IPS DF 6.9 (cell line): ENCODE data around the gene MIPOL1.
"Not testable (repeated sequence)": the region's sequence is repeated elsewhere in the genome, so short reads cannot be mapped to it uniquely, and the experiment has no call there.

Experiments used
- DNase-seq: peaks from one replicate; pipeline ENCODE4 v3.0.0-alpha.2; 2013; ENCODE audit warnings: low read depth, low spot score
- H3K27ac ChIP-seq: one replicate; pipeline ENCODE4 v1.5.1; 2013; ENCODE audit warnings: low read length, control low read depth
- H3K27me3 ChIP-seq: 2 replicates; pipeline ENCODE4 v1.6.1; 2013; ENCODE audit warnings: mild to moderate bottlenecking, low read length; ENCODE audit not compliant: control insufficient read depth, insufficient read depth
- H3K36me3 ChIP-seq: 2 replicates; pipeline ENCODE4 v1.6.1; 2013; ENCODE audit warnings: low read length; ENCODE audit not compliant: control insufficient read depth, insufficient read depth
- H3K4me1 ChIP-seq: 2 replicates; pipeline ENCODE4 v1.6.1; 2013; ENCODE audit warnings: low read length; ENCODE audit not compliant: control insufficient read depth, insufficient read depth
- H3K4me3 ChIP-seq: 2 replicates; pipeline ENCODE4 v1.5.1; 2013; ENCODE audit warnings: mild to moderate bottlenecking, low read length
- H3K9me3 ChIP-seq: 2 replicates; pipeline ENCODE4 v1.6.1; 2013; ENCODE audit warnings: low read length, inconsistent platforms; ENCODE audit not compliant: control insufficient read depth, insufficient read depth
- WGBS: extraction: QIAGEN DNeasy Blood & Tissue Kit; methylation state at CpG from one replicate; pipeline ENCODE4 v1.1.7; 2013; ENCODE audit warnings: mixed read lengths, missing lambda C conversion rate; ENCODE audit not compliant: insufficient read length, insufficient coverage; 5-methylcytosine and 5-hydroxymethylcytosine counted together

Gene MIPOL1

GRCh38 chr14:37170993-37171392 lies 26.7 kb upstream of the MIPOL1 start:
- no peak for DNase-seq
- WGBS = no CpG with 5 or more reads among the region's 10 CpGs
- Histone ChIP-seq H3K4me3 (no peak overlapping the region), H3K4me1 (peaks cover 4% of the 10 kb centered on the region; the same call in 1 of the 2 replicates), H3K27ac (no peak overlapping the region), H3K9me3 (no peaks in the 10 kb centered on the region), H3K27me3 (no peaks in the 10 kb centered on the region), H3K36me3 (no peaks in the 10 kb centered on the region)

- Histone ChIP-seq H3K27me3 (no peaks in the 10 kb centered on the region), H3K4me3 (peak overlapping the region; percentile 49; the same call in 1 of the 2 replicates), H3K27ac (no peak overlapping the region), H3K9me3 (no peaks in the 10 kb centered on the region), H3K36me3 (no peaks in the 10 kb centered on the region), H3K4me1 (peaks cover 4% of the 10 kb centered on the region; the same call in 1 of the 2 replicates)
- DNase-seq = no peak
- no CpG with 5 or more reads among the region's 6 CpGs for WGBS
These were observed 26.1 kb upstream of the MIPOL1 start for GRCh38 chr14:37171678-37172023.

- H3K9me3 ChIP-seq = no peaks in the 10 kb centered on the region
- H3K27ac ChIP-seq = no peak within 1 kb of the TSS
- WGBS = no CpG with 5 or more reads among the region's 66 CpGs
- peak within 1 kb of the TSS; percentile 49; the same call in 1 of the 2 replicates for H3K4me3 ChIP-seq
- H3K4me1 ChIP-seq = peaks cover 4% of the 10 kb centered on the region; the same call in 1 of the 2 replicates
- no peaks in the 10 kb centered on the region for H3K27me3 ChIP-seq
- no peaks in the 10 kb centered on the region for H3K36me3 ChIP-seq
- no peak for DNase-seq
These were observed 25.5 kb upstream of the MIPOL1 start, which contains the start of gene SLC25A21 for GRCh38 chr14:37172024-37172869. Gene SLC25A21, minus strand, starts transcription at chr14:37172606.

- H3K27me3 ChIP-seq = no peaks in the 10 kb centered on the region
- H3K4me3 ChIP-seq = peak overlapping the region; percentile 14; the same call in 1 of the 2 replicates
- no peak for DNase-seq
- no peak overlapping the region for H3K27ac ChIP-seq
- WGBS = no CpG with 5 or more reads among the region's 5 CpGs
- H3K36me3 ChIP-seq = no peaks in the 10 kb centered on the region
- peaks cover 4% of the 10 kb centered on the region; the same call in 1 of the 2 replicates for H3K4me1 ChIP-seq
- no peaks in the 10 kb centered on the region for H3K9me3 ChIP-seq
These were observed 24.7 kb upstream of the MIPOL1 start for GRCh38 chr14:37172936-37173614.

- no peak overlapping the region for H3K27ac ChIP-seq
- no peaks in the 10 kb centered on the region for H3K27me3 ChIP-seq
- no peaks in the 10 kb centered on the region for H3K9me3 ChIP-seq
- WGBS = no CpG with 5 or more reads among the region's 4 CpGs
- H3K4me1 ChIP-seq = no peaks in the 10 kb centered on the region
- no peaks in the 10 kb centered on the region for H3K36me3 ChIP-seq
- no peak overlapping the region for H3K4me3 ChIP-seq
- DNase-seq = no peak
These were observed 17.7 kb upstream of the MIPOL1 start for GRCh38 chr14:37179896-37180502.

GRCh38 chr14:37180886-37181285 lies 16.9 kb upstream of the MIPOL1 start:
- WGBS = no CpG with 5 or more reads among the region's 7 CpGs
- not testable (repeated sequence) for DNase-seq, H3K27ac ChIP-seq

GRCh38 chr14:37181441-37181840 lies 16.3 kb upstream of the MIPOL1 start:
- DNase-seq = no peak
- Histone ChIP-seq H3K9me3 (no peaks in the 10 kb centered on the region), H3K36me3 (no peaks in the 10 kb centered on the region), H3K27me3 (no peaks in the 10 kb centered on the region), H3K4me1 (no peaks in the 10 kb centered on the region), H3K4me3 (no peak overlapping the region), H3K27ac (no peak overlapping the region)
- no CpG with 5 or more reads among the region's 6 CpGs for WGBS

More at GRCh38 chr14:37180886-37181285, 16.9 kb upstream of the MIPOL1 start:
- not testable (repeated sequence) for H3K9me3 ChIP-seq, H3K4me1 ChIP-seq, H3K27me3 ChIP-seq, H3K36me3 ChIP-seq, H3K4me3 ChIP-seq

- H3K27ac ChIP-seq, H3K9me3 ChIP-seq, H3K4me3 ChIP-seq, H3K4me1 ChIP-seq, H3K36me3 ChIP-seq, DNase-seq, H3K27me3 ChIP-seq: not testable (repeated sequence)
- WGBS = no CpG with 5 or more reads among the region's 8 CpGs
These were observed 13.2 kb upstream of the MIPOL1 start for GRCh38 chr14:37184520-37184919.

GRCh38 chr14:37185670-37186069 lies 12.1 kb upstream of the MIPOL1 start:
- no peaks in the 10 kb centered on the region; the same call in 1 of the 2 replicates for H3K9me3 ChIP-seq
- no peaks in the 10 kb centered on the region for H3K36me3 ChIP-seq
- H3K27me3 ChIP-seq = no peaks in the 10 kb centered on the region
- no peaks in the 10 kb centered on the region for H3K4me1 ChIP-seq
- no peak for DNase-seq
- H3K4me3 ChIP-seq = no peak overlapping the region
- H3K27ac ChIP-seq = no peak overlapping the region

GRCh38 chr14:37186865-37187264 lies 10.9 kb upstream of the MIPOL1 start:
- H3K27me3 ChIP-seq = no peaks in the 10 kb centered on the region
- H3K4me1 ChIP-seq = no peaks in the 10 kb centered on the region
- H3K27ac ChIP-seq = no peak overlapping the region
- no peaks in the 10 kb centered on the region; the same call in 1 of the 2 replicates for H3K9me3 ChIP-seq
- H3K4me3 ChIP-seq = no peak overlapping the region
- no CpG with 5 or more reads among the region's 1 CpG for WGBS
- H3K36me3 ChIP-seq = no peaks in the 10 kb centered on the region
- DNase-seq = no peak
